Epithelial cell of prostate (primary cell): ENCODE results near the gene GDA.
A peak's percentile ranks its signal among the peaks of the same experiment; 100 is the strongest.

Source experiments
- DNase-seq: peaks from one replicate; pipeline ENCODE4 v3.0.0-alpha.2; 2011; ENCODE audit warnings: low read depth, low spot score
- H3K27ac ChIP-seq: fragments of 450-650 bp; 2 replicates; pipeline ENCODE4 v1.5.1; 2017; ENCODE audit warnings: mild to moderate bottlenecking

Gene GDA

DNA sequence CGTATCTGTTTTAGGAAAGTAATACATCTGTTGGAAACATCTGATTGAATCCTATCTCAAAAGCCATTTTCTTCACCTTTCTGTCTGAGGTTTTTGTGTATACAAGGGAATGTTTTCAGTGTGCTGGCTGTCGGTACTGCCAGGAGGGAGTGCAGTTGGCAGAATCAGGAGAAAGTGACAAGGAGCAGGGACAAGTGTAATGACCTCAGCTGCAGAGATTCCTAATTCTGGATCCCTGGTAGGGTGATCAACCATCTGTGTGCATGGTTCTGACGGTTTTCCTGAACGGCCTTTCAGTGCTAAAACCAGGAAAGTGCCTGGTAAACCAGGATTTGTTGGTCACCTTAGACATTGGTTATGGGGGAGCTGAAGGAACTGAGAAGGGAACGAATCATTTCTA is 1.6 kb upstream of the GDA start:
- H3K27ac ChIP-seq = no peak overlapping the region
- no peak for DNase-seq

GRCh38 chr9:72150127-72150526 is 887 bp downstream of the GDA start:
- no peak for DNase-seq
- H3K27ac ChIP-seq = no peak overlapping the region

DNA sequence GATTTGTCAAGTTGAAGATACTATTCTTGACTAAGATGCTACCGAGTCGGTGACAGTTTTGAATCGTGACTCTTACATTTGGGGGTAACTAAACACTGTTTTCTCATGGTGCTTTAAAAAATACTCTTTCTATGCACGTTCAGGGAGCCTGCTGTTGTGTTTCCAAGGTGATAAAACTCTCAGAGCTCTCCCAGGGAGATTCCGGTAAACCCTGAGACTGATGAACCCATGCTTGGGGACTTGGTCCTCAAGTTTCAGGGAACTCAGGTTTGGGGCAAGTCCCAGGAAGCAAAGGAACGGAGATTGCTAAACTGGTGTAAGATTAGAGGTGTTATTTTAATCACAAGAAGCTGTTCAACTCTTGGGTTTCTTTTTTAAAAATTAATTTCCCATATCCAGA is 1.4 kb downstream of the GDA start:
- H3K27ac ChIP-seq = no peak overlapping the region
- DNase-seq = no peak

- no peak for DNase-seq
- H3K27ac ChIP-seq = no peak overlapping the region
Measured at GRCh38 chr9:72151104-72151503, 1.9 kb downstream of the GDA start.

DNA sequence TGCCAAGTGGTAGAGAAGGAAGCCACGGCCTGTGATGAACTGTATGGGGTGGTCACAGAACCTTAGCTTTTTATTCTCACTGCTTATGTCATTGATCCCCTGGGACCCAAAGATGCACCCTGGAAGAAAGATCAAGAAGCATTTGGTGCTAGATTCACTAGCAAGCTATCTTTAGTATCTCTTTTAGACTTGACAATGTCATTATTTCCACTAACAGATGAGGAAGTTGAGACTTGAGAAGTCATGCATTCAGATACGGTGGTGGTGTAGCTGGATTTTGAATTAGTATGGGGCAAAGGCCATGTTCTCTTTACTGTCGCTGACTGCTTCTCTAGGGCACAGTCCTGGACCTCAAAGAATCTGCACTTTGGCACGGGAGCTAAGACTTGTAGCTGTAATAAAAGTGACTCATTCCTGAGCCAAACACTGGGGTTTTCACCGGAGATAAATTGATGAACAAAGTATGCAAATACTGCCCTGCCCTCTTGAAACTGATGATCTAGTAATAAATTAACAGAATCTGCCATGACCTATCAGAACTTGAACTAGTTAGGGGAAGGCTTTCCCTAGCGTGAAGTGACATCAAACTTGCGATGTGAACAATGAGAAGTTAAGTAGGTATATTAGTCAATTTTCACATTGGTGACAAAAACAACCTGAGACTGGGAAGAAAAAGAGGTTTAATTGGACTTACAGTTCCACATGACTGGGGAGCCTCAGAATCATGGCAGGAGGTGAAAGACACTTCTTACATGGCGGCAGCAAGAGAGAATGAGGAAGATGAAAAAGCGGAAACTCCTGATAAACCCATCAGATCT is 5.4 kb downstream of the GDA start:
- DNase-seq = peak; percentile 24

GRCh38 chr9:72155301-72155700 is 6.1 kb downstream of the GDA start:
- no peak for DNase-seq
- no peak overlapping the region for H3K27ac ChIP-seq

More for the DNA sequence above, 5.4 kb downstream of the GDA start:
- H3K27ac ChIP-seq = no peak overlapping the region

DNA sequence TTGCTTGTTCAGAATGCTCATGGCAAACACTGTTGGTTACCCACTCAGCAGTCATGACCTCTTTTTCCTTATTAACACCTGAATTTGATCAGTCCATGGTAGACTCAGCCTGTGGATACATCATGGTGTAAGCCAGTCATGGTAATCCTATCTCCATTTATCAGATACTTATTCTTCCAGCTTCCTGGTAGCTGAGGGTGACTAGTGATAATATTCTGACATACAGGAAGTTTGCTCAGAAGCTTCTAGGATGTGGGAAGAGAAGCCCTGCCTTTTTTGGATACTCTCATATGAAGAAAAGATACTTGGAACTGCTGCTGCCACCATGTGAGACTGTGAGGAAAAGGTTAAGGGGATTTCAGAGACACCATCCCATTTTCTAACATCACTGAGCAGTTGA is 7.3 kb downstream of the GDA start:
- no peak for DNase-seq

DNA sequence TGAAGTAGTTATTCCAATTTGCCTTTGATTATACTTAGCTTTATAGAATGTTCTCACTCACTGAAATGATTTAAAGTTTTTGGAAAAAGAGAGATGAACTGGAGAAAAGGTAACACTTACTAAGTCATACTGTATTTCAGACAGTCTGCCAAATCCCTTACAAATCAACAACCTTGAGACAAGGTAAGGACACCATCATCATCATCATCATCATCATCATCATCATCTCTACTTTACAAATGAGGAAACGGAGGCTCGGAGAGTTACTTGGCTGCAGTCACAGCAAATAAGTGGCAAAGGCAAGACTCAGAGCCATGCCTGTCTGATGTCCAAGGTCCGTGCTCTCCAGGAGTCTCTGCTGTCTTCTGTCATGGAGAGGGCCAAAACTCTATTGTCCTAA is 9.4 kb downstream of the GDA start:
- no peak overlapping the region for H3K27ac ChIP-seq
- DNase-seq = no peak

More for the DNA sequence above, 7.3 kb downstream of the GDA start:
- no peak overlapping the region for H3K27ac ChIP-seq

DNA sequence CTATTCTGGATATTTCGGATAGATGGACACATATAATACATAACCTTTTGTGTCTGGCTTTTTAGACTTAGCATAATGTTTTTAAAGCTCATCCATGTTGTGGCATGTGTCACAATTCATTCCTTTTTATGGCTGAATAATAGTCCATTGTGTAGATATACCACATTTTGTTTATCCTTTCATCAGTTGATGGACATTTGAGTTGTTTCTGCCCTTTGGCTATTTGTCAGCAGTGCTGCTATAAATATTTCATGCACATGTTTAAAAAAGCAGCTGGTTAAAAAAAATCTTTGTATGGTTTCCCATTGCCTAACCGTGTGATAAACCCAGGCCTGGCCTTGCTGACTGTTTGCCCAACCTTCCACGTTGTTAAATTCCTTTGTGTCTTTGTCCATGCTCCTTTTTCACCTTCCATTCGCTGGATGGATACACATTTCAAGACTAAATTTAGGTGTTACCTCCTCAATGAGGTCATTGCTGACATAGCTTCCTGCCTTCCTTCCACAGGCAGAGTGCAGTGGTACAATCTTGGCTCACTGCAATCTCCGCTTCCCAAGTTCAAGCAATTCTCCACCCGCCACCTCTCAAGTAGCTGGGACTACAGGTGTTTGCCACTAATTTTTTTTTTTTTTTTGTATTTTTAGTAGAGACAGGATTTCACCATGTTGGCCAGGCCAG is 11.3 kb downstream of the GDA start:
- DNase-seq = no peak
- H3K27ac ChIP-seq = no peak overlapping the region

DNA sequence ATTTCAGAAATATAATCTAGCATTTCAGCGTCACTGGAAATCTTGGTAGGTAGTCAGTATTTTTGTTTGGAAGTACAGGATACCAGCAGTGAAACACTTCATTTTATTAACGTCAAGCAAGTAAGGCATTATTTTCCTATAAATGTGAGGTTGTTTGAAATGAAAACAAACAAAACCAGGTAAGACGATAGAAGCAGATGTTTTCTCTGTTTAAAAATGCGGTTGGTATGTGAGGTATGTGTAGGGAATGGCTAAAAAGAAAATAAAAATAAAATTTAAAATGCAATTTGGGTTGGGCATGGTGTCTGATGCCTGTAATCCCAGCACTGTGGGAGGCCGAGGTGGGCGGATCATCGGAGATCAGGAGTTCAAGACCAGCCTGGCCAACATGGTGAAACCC is 16.1 kb downstream of the GDA start:
- no peak overlapping the region for H3K27ac ChIP-seq
- DNase-seq = no peak

GRCh38 chr9:72165821-72166547 is 16.7 kb downstream of the GDA start:
- DNase-seq = no peak
- H3K27ac ChIP-seq = no peak overlapping the region

DNA sequence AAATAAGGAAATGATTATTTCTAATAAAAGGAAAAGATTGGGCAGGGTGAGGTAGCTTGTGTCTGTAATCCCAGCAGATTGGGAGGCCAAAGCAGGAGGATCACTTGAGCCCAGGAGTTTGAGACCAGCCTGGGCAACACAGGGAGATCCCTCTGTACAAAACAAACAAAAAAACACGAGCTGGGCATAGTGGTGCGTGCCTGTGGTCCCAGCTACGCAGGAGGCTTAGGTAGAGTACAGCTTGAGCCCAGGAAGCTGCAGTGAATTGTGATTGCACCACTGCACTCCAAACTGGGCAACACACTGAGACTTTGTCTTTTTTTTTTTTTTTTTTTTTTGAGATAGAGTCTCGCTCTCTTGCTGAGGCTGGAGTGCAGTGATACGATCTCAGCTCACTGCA is 18.8 kb downstream of the GDA start:
- H3K27ac ChIP-seq = no peak overlapping the region
- DNase-seq = no peak

- no peak for DNase-seq
Measured at GRCh38 chr9:72169178-72169577, 19.9 kb downstream of the GDA start.

GRCh38 chr9:72173080-72173479 is 23.8 kb downstream of the GDA start:
- DNase-seq = no peak
- H3K27ac ChIP-seq = no peak overlapping the region

More at GRCh38 chr9:72169178-72169577, 19.9 kb downstream of the GDA start:
- H3K27ac ChIP-seq = no peak overlapping the region

- H3K27ac ChIP-seq = no peak overlapping the region
Measured at GRCh38 chr9:72185561-72185960, 36.3 kb downstream of the GDA start.

DNA sequence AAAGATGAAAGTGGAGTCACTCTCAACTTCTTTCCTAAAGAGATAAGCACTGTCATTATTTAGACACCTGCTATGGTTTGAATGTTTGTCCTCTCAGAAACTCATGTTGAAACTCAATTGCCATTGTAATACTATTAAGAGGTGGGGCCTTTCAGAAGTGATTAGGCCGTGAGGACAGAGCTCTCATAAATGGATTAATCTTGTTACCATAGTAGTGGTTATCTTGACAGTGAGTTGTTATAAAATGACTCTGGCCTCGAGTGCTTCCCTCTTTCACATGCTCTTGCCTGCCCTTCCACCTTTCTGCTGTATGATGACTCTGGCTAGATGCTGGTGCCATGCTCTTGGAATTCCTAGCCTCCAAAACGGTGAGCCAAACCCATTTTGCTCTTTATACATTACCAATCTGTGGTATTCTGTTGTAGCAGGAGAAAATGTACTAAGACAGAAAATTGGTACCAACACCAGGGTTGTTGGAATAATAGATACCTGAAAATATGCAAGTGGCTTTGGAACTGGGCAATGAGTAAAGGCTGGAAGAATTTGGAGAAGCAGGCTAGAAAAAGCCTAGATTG is 38.0 kb downstream of the GDA start:
- no peak overlapping the region for H3K27ac ChIP-seq
- DNase-seq = no peak

More at GRCh38 chr9:72185561-72185960, 36.3 kb downstream of the GDA start:
- DNase-seq = no peak

- H3K27ac ChIP-seq = no peak overlapping the region
- DNase-seq = no peak
Measured at GRCh38 chr9:72188232-72188631, 39.0 kb downstream of the GDA start.

GRCh38 chr9:72193478-72193881 is 44.2 kb downstream of the GDA start:
- DNase-seq = no peak
- no peak overlapping the region for H3K27ac ChIP-seq

DNA sequence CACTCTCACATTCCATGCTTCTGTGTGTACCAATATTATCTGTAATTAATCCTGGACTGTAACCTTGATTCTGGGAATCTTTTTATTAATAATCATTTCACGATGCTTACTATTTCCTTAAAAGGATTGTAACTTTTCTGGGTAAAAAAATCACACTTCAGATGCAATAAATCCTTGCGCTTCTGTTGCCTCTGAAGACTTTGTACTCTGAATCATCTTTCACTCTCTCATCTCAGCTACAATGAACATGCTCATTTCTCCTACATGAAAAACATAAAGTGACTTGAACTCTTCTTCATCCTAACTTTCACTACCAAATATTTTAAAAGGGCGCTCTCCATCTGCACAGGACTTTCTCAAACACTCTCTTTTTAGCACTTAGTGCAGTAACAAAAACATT is 50.0 kb downstream of the GDA start:
- no peak for DNase-seq
- no peak overlapping the region for H3K27ac ChIP-seq

DNA sequence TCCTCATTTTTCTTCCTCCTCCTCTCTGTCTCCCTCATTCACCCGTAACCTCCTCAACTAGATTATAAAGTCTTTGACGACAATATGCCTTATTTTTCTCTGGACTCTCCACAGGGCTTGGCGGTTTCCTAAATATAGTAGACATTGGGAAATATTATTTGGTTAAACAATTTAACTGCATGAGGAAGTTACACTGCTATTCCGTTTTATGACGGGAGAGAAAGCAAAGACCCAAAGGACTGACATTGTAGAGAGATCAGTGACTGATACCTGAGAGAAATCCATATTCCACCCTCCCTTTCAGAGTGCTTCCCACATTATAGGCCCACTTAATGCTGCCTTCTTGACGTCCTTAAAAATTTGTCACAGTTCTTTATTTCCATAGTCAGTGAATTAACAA is 51.2 kb downstream of the GDA start:
- no peak for DNase-seq
- no peak overlapping the region for H3K27ac ChIP-seq

- H3K27ac ChIP-seq = no peak overlapping the region
- no peak for DNase-seq
Measured at GRCh38 chr9:72202009-72202408, 52.8 kb downstream of the GDA start.
